CD4-positive, alpha-beta T cell treated with Interleukin-6 for 4 hours (primary cell): ENCODE measurements around the gene UTP18.

Experiments used
- DNase-seq: peaks from one replicate; pipeline ENCODE4 v3.0.0-alpha.2; 2020; ENCODE audit warnings: mixed read lengths

UTP18 gene

GRCh38 chr17:51335883-51336822 lies 75.8 kb downstream of the UTP18 start:
- DNase-seq, result no peak

GRCh38 chr17:51341457-51341856 lies 81.1 kb downstream of the UTP18 start:
- DNase-seq, result no peak

DNA sequence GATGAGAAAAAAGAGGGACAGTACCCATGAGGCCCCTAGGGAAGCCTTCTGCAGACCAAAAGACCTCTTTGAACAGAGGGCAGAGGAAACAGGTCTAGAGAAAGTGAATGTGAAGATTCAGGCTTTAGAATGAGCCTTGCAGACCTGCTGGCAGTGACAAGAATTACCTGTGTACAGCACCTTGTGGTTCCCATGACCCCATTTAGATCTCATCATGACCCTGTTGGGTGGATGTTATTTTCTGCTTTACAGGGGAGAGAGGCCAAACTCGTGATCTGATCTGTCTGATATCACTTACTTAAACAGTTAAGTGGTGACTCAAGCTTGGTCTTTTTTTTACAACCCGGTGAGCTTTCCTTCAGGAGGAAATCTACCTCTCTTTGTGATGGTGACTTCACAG lies 81.9 kb downstream of the UTP18 start:
- no peak for DNase-seq

- no peak for DNase-seq
Observed at GRCh38 chr17:51344532-51344931, 84.2 kb downstream of the UTP18 start.

DNA sequence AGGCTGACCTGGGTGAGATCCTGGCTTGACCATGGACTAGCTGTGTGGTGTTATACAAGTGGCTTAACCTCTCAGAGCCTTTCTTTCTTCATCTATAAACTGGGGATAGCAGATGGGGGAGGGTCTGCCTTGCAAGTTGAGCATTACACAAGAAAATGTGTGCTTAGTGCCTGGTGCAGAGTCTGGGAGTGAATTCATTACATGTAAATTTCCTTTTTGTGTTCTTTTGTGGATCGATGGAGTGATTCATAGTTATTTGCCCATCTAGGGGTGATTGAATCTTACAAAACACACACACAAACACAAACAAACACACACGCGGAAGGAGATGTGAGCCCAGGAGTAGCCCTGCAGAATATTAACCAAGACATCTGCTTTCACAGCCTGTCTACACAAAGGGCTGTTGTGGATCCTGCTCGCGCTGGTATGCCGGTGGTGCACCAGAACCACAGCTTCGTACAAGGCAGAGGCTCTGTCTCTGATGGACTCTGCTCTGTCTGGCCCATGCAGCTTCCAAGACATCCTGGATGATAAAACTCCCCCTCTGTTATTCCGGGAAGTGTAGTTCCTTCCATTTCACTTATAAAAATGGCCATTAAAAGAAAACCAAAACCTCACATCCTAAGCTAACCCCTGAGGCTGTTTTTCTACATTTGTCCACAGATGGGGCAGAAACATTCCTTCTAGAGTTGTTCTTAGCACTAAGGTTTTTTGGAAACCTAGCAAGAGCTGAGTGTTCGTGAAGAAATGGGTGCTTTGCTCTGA lies 86.1 kb downstream of the UTP18 start:
- no peak for DNase-seq
